Caco-2 (cell line): ENCODE data around the gene AGMAT. TPM values are rescaled to one million over a fixed set of nuclear protein-coding genes. Genes with fewer than 3 reads are reported as not detected.

Source experiments
- BruUV-seq: library from RNA; stranded (reverse); fragments of 400-500 nt; replicated peaks from 2 replicates; lab custom pipeline; 2021; lab: Mats Ljungman, UMichigan
- CTCF ChIA-PET: fragments of 300-600 bp; sonication (Branson Sonifier 250); formaldehyde crosslinking; loops from one replicate; lab custom pipeline; 2022; ENCODE audit warnings: antibody characterized with exemption; lab: Charles Lee
- POLR2A ChIA-PET: fragments of 300-600 bp; sonication (Branson Sonifier 250); formaldehyde crosslinking; loops from one replicate; lab custom pipeline; 2022; ENCODE audit warnings: antibody characterized with exemption; lab: Charles Lee
- DNase-seq, 2 experiments: peaks; one replicate each; pipeline versions ENCODE4 v3.0.0 to v3.0.0-alpha.2; 2020 to 2022
- H3K27me3 ChIP-seq: replicated peaks from 2 replicates; pipeline ENCODE4 v1.6.0; 2011; ENCODE audit warnings: low read length; ENCODE audit not compliant: control insufficient read depth, insufficient read depth
- H3K36me3 ChIP-seq: 2 replicates; pipeline ENCODE4 v1.5.1; 2011; ENCODE audit warnings: low read length; ENCODE audit not compliant: control insufficient read depth, insufficient read depth
- H3K4me1 ChIP-seq: fragments of 250-450 bp; sonication (Bioruptor Pico); 2 replicates; pipeline ENCODE4 v1.5.1; 2020; ENCODE audit warnings: mild to moderate bottlenecking
- H3K4me3 ChIP-seq: 2 replicates; pipeline ENCODE4 v1.5.1; 2011; ENCODE audit warnings: low read depth, mild to moderate bottlenecking, control low read depth, low read length
- H3K9me3 ChIP-seq: fragments of 250-450 bp; sonication (Bioruptor Pico); 2 replicates; pipeline ENCODE4 v1.5.1; 2020; ENCODE audit warnings: mild to moderate bottlenecking, moderate library complexity
- H3K27ac Mint-ChIP-seq: one replicate; pipeline ENCODE4 v1.8.0; 2022; ENCODE audit warnings: mixed read lengths; ENCODE audit not compliant: unreplicated experiment
- H3K27me3 Mint-ChIP-seq: one replicate; pipeline ENCODE4 v1.8.0; 2022; ENCODE audit warnings: mixed read lengths; ENCODE audit not compliant: insufficient read depth, unreplicated experiment
- H3K36me3 Mint-ChIP-seq: one replicate; pipeline ENCODE4 v1.8.0; 2022; ENCODE audit warnings: mild to moderate bottlenecking, mixed read lengths; ENCODE audit not compliant: insufficient read depth, unreplicated experiment
- H3K4me1 Mint-ChIP-seq: one replicate; pipeline ENCODE4 v1.8.0; 2022; ENCODE audit warnings: low read depth, mixed read lengths; ENCODE audit not compliant: unreplicated experiment
- H3K4me3 Mint-ChIP-seq: one replicate; pipeline ENCODE4 v1.8.0; 2022; ENCODE audit warnings: mild to moderate bottlenecking, moderate library complexity, mixed read lengths; ENCODE audit not compliant: unreplicated experiment
- H3K9me3 Mint-ChIP-seq: one replicate; pipeline ENCODE4 v1.8.0; 2022; ENCODE audit warnings: mixed read lengths; ENCODE audit not compliant: unreplicated experiment
- intact Hi-C: fragments of 100-400 bp; cut with micrococcal nuclease; formaldehyde crosslinking; loops from one replicate; pipeline ENCODE4 v1.10.0; 2022; ENCODE audit not compliant: unreplicated experiment
- total RNA-seq: library from RNA; stranded (reverse); gene quantifications from 2 replicates; pipeline ENCODE4 v1.2.3, GENCODE V29; 2022
- TF ChIP-seq, protein P1 (sequence below), 2 experiments: fragments of 200-600 bp in 1 of 2; IDR thresholded peaks; 1 replicate in 1 of 2; 2 replicates in 1 of 2; pipeline versions ENCODE4 v1.5.1 to v1.8.0; 2011 to 2022; ENCODE audit warnings: antibody characterized with exemption in 1 of 2, control low read depth in 1 of 2, inconsistent platforms in 1 of 2, low read depth in 1 of 2, low read length in 1 of 2, mild to moderate bottlenecking in 1 of 2, moderate library complexity in 1 of 2; ENCODE audit not compliant: insufficient read depth in 1 of 2, severe bottlenecking in 1 of 2, unreplicated experiment in 1 of 2

Gene AGMAT
- total RNA-seq, 1 experiment from 2014 or later, result 48.3 TPM

- H3K36me3 ChIP-seq, result no peaks in the 10 kb centered on the region
- Mint-ChIP-seq H3K27ac (no peak overlapping the region), H3K4me3 (no peak overlapping the region), H3K9me3 (no peaks in the 10 kb centered on the region), H3K27me3 (no peaks in the 10 kb centered on the region), H3K4me1 (no peaks in the 10 kb centered on the region), H3K36me3 (peaks cover 19% of the 10 kb centered on the region)
- H3K4me1 ChIP-seq, result peaks cover 7% of the 10 kb centered on the region; the same call in 1 of the 2 replicates
- TF ChIP-seq, protein P1, sequence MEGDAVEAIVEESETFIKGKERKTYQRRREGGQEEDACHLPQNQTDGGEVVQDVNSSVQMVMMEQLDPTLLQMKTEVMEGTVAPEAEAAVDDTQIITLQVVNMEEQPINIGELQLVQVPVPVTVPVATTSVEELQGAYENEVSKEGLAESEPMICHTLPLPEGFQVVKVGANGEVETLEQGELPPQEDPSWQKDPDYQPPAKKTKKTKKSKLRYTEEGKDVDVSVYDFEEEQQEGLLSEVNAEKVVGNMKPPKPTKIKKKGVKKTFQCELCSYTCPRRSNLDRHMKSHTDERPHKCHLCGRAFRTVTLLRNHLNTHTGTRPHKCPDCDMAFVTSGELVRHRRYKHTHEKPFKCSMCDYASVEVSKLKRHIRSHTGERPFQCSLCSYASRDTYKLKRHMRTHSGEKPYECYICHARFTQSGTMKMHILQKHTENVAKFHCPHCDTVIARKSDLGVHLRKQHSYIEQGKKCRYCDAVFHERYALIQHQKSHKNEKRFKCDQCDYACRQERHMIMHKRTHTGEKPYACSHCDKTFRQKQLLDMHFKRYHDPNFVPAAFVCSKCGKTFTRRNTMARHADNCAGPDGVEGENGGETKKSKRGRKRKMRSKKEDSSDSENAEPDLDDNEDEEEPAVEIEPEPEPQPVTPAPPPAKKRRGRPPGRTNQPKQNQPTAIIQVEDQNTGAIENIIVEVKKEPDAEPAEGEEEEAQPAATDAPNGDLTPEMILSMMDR (IDR thresholded peaks at IDR 0.05; ENCODE audit: insufficient read depth in 1 of 2, low read depth in 1 of 2, low read length in 1 of 2, severe bottlenecking in 1 of 2, unreplicated experiment in 1 of 2), result no peak
- no peaks in the 10 kb centered on the region for H3K9me3 ChIP-seq
- no TSS peak for BruUV-seq
- no peaks in the 10 kb centered on the region for H3K27me3 ChIP-seq
- POLR2A ChIA-PET, result no interaction called here
- CTCF ChIA-PET, result no interaction called here
- intact Hi-C loops, result no loop called here
- no peak for DNase-seq
- H3K4me3 ChIP-seq, result no peak overlapping the region
These were observed 27.8 kb downstream of the AGMAT start for GRCh38 chr1:15557008-15557407.

GRCh38 chr1:15550573-15550972 is 34.3 kb downstream of the AGMAT start:
- H3K27me3 ChIP-seq, result no peaks in the 10 kb centered on the region
- Mint-ChIP-seq H3K27ac (no peak overlapping the region), H3K9me3 (no peaks in the 10 kb centered on the region), H3K36me3 (peaks cover 25% of the 10 kb centered on the region), H3K4me3 (no peak overlapping the region), H3K27me3 (no peaks in the 10 kb centered on the region), H3K4me1 (no peaks in the 10 kb centered on the region)
- ChIA-PET CTCF (no interaction called here), POLR2A (no interaction called here)
- no peaks in the 10 kb centered on the region for H3K4me1 ChIP-seq
- H3K36me3 ChIP-seq, result peaks cover 1% of the 10 kb centered on the region; the same call in 1 of the 2 replicates
- intact Hi-C loops, result no loop called here
- no peak for DNase-seq
- no peak overlapping the region for H3K4me3 ChIP-seq
- TF ChIP-seq, protein P1 (IDR thresholded peaks at IDR 0.05; ENCODE audit: insufficient read depth in 1 of 2, low read depth in 1 of 2, low read length in 1 of 2, severe bottlenecking in 1 of 2, unreplicated experiment in 1 of 2), result no peak
- no peaks in the 10 kb centered on the region for H3K9me3 ChIP-seq
- BruUV-seq, result no TSS peak

DNA sequence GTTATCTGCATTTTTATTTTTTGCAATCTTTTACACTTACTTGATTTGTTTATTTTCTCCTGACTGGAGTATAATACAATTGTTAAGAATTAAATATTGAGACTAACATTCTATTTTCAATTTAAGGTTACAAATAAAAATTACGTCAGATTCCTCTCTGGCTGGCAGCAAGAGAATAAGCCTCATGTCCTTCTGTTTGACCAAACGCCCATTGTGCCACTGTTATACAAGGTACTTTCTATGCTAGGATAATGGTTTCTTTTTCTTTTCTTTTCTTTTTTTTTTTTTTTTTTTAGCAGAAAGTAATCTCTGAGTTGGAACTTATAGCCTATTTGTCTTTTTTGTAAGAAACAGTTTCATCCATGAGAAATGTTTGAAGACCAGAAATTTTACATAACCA is 38.2 kb downstream of the AGMAT start:
- H3K36me3 Mint-ChIP-seq, result peaks cover 36% of the 10 kb centered on the region
- ChIA-PET CTCF (no interaction called here), POLR2A (no interaction called here)
- DNase-seq, result no peak
- peaks cover 1% of the 10 kb centered on the region; the same call in 1 of the 2 replicates for H3K36me3 ChIP-seq
- TF ChIP-seq, protein P1 (IDR thresholded peaks at IDR 0.05; ENCODE audit: insufficient read depth in 1 of 2, low read depth in 1 of 2, low read length in 1 of 2, severe bottlenecking in 1 of 2, unreplicated experiment in 1 of 2), result no peak
- intact Hi-C loops, result no loop called here
- no peaks in the 10 kb centered on the region for H3K9me3 ChIP-seq
- no peak overlapping the region for H3K4me3 Mint-ChIP-seq
- no peaks in the 10 kb centered on the region for H3K4me1 ChIP-seq
- H3K4me3 ChIP-seq, result no peak overlapping the region
- no peak overlapping the region for H3K27ac Mint-ChIP-seq
- no peaks in the 10 kb centered on the region for H3K27me3 ChIP-seq
- H3K27me3 Mint-ChIP-seq, result no peaks in the 10 kb centered on the region
- BruUV-seq, result no TSS peak
- no peaks in the 10 kb centered on the region for H3K9me3 Mint-ChIP-seq
- peaks cover 8% of the 10 kb centered on the region for H3K4me1 Mint-ChIP-seq
